Measurements from ENCODE around the gene PTPN2.
A peak's percentile ranks its signal among the peaks of the same experiment; 100 is the strongest.
"Not testable (repeated sequence)": the region's sequence is repeated elsewhere in the genome, so short reads cannot be mapped to it uniquely, and the experiment has no call there.

Gene PTPN2

GRCh38 chr18:12883684-12884405, at the start of gene PTPN2:
Gene PTPN2, minus strand, starts transcription at chr18:12884237. Its CDS starts 96 bp downstream, at chr18:12884141.
- DNase-seq (ENCODE audit: low spot score): peak; percentile 91

- no peak for DNase-seq (ENCODE audit: low spot score)
Measured at GRCh38 chr18:12933327-12933726, 49.3 kb upstream of the PTPN2 start.

GRCh38 chr18:12930908-12931307, 46.9 kb upstream of the PTPN2 start:
- no peak for DNase-seq (ENCODE audit: low spot score)

GRCh38 chr18:12930376-12930775, 46.3 kb upstream of the PTPN2 start:
- no peak for DNase-seq (ENCODE audit: low spot score)

GRCh38 chr18:12929477-12930083, 45.5 kb upstream of the PTPN2 start:
- no peak for DNase-seq (ENCODE audit: low spot score)

- DNase-seq (ENCODE audit: low spot score): no peak
Measured at GRCh38 chr18:12928641-12929040, 44.6 kb upstream of the PTPN2 start.

- no peak for DNase-seq (ENCODE audit: low spot score)
Measured at GRCh38 chr18:12928206-12928605, 44.2 kb upstream of the PTPN2 start.

- DNase-seq (ENCODE audit: low spot score): no peak
Measured at GRCh38 chr18:12924616-12925015, 40.6 kb upstream of the PTPN2 start.

GRCh38 chr18:12922266-12922665, 38.2 kb upstream of the PTPN2 start:
- DNase-seq (ENCODE audit: low spot score): no peak

- DNase-seq (ENCODE audit: low spot score): no peak
Measured at GRCh38 chr18:12921178-12921577, 37.1 kb upstream of the PTPN2 start.

GRCh38 chr18:12911929-12912703, 28.1 kb upstream of the PTPN2 start:
- DNase-seq (ENCODE audit: low spot score): no peak

GRCh38 chr18:12911025-12911928, 27.2 kb upstream of the PTPN2 start:
- no peak for DNase-seq (ENCODE audit: low spot score)

- no peak for DNase-seq (ENCODE audit: low spot score)
Measured at GRCh38 chr18:12908706-12909105, 24.7 kb upstream of the PTPN2 start.

GRCh38 chr18:12907258-12907925, 23.4 kb upstream of the PTPN2 start:
- no peak for DNase-seq (ENCODE audit: low spot score)

- no peak for DNase-seq (ENCODE audit: low spot score)
Measured at GRCh38 chr18:12906773-12907172, 22.7 kb upstream of the PTPN2 start.

GRCh38 chr18:12906119-12906518, 22.1 kb upstream of the PTPN2 start:
- no peak for DNase-seq (ENCODE audit: low spot score)

- no peak for DNase-seq (ENCODE audit: low spot score)
Measured at GRCh38 chr18:12904012-12904516, 20.0 kb upstream of the PTPN2 start.

- not testable (repeated sequence) for DNase-seq (ENCODE audit: low spot score)
Measured at GRCh38 chr18:12901208-12901607, 17.2 kb upstream of the PTPN2 start.

- not testable (repeated sequence) for DNase-seq (ENCODE audit: low spot score)
Measured at GRCh38 chr18:12896784-12897333, 12.8 kb upstream of the PTPN2 start.

- DNase-seq (ENCODE audit: low spot score): no peak
Measured at GRCh38 chr18:12895626-12896025, 11.6 kb upstream of the PTPN2 start.

GRCh38 chr18:12895014-12895413, 11.0 kb upstream of the PTPN2 start:
- DNase-seq (ENCODE audit: low spot score): no peak
